C1 segment of cervical spinal cord (tissue), 14 donors: ENCODE results near the gene ZNF593OS.

Experiments used
- DNase-seq, 14 donors: peaks; one replicate each; lab custom pipeline; 2025; lab: John Stamatoyannopoulos, UW

The ZNF593OS gene

DNA sequence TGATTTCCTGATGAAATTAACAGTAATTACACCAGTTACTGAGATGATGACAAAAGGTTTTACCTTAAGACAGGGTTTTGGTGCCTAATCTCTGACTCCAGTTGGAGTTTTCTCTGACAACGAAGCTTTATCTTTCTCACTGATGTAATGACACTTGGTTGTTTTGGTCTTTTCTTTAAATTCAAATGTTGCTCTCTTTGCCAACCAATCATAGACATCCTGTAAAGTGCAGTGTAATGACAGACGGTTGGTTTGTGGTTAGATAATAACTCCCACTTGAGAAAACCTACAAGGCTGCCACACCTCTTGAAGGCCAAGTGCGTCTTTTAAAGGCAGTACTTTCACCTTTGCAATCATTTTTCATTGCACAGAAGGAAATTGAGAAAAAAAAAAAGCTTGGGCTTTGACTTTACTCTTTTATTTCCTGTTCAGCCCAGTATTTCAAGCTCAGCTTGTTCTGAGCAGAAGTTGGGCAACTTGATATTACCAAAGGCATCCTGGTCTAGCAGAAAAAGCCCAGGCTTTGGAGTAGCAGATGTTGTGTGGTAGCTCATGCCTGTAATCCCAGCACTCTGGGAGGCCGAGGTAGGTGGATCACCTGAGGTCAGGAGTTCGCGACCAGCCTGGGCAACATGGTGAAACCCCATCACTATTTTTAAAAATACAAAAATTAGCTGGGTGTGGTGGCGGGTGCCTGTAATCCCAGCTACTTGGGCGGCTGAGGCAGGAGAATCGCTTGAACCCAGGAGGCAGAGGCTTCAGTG lies 45.1 kb downstream of the ZNF593OS start:
- no peak for DNase-seq

DNA sequence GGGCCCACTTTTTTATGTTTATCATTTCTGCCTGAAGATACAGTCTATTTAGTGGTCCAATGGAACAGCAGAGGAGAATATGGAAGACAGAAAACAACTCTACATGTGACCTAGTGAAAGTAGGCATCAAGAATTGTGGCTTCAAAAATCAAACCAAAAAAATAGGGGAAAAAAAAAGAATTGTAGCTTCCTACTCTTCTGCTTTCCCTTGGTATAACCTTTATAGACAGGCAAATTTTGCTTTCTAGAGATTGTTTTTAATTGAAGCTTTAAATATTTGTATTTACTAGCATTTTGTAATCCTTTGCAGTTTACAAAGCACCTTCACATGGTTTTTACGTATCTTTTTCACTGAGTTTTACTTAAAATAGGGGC lies 45.7 kb downstream of the ZNF593OS start:
- DNase-seq, result no peak

- DNase-seq, result no peak
These were observed 46.2 kb downstream of the ZNF593OS start for GRCh38 chr1:26125382-26125781.

- no peak for DNase-seq
These were observed 47.0 kb downstream of the ZNF593OS start for GRCh38 chr1:26124418-26125331.

DNA sequence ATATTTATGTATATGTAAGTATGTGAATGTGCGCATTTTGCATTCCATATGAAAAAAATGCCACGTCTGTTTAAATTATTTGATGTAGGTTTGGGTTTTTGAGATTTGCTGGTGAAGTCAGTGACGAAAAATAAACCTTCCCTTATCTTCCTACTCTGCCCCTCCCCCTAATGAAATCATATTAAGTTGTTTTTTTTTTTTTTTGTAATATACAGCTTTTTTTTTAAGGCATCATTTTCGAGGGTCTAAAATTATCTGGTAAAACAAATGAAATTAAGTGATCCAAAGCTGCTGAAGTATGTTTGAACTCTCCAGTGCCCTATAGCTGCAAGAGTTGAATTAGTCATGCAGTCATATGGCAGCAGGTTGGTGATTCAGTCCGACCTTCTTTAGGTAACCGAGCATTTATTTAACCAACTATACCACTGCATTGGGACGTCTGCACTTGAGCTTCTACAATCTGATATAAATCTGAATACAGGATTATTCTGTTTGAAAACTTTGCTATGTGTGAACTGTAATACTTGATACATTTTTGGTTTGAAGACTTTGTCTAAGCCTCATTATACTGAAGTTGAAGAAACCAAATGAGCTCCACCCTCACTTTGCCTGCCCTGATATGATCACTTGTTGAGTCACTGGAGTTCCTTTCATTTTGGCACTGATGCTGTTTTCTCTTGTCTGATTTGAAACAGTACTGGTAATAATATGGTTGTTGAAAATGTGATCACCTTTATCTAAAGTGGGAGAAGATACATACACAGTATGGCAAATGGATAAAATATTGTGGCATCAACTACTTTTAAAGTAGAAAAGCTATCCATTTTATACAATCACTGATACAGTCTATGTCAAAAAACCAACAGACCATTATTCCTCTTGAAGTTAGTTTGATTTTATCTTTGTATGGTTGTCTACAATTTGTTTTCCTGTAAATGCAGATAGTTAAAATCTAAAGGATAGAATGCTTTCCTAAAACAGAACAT lies 48.4 kb downstream of the ZNF593OS start:
- DNase-seq, result no peak

DNA sequence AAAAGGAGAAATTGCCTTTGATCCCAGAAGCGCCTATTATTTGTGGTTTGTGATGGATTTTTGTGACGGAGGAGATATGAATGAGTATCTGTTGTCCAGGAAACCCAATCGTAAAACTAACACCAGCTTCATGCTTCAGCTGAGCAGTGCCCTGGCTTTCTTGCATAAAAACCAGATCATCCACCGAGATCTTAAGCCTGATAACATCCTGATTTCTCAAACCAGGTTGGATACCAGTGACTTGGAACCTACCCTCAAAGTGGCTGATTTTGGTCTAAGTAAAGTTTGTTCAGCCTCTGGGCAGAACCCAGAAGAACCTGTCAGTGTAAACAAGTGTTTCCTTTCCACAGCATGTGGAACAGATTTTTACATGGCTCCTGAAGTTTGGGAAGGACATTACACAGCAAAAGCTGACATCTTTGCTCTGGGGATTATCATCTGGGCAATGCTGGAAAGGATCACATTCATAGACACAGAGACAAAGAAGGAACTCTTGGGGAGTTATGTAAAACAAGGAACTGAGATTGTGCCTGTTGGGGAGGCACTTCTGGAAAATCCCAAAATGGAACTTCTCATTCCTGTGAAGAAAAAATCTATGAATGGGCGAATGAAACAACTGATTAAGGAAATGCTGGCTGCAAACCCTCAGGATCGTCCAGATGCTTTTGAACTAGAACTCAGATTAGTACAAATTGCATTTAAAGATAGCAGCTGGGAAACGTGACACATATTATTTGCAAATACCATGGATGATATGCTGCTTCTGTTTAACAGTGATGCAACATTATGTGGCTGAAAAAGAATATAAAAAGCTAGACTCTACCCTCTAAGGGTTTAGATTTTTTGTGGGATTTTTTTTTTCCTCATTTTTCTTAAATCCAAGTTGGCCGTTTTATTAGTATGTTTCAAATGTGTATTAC lies 49.5 kb downstream of the ZNF593OS start:
- no peak for DNase-seq

DNA sequence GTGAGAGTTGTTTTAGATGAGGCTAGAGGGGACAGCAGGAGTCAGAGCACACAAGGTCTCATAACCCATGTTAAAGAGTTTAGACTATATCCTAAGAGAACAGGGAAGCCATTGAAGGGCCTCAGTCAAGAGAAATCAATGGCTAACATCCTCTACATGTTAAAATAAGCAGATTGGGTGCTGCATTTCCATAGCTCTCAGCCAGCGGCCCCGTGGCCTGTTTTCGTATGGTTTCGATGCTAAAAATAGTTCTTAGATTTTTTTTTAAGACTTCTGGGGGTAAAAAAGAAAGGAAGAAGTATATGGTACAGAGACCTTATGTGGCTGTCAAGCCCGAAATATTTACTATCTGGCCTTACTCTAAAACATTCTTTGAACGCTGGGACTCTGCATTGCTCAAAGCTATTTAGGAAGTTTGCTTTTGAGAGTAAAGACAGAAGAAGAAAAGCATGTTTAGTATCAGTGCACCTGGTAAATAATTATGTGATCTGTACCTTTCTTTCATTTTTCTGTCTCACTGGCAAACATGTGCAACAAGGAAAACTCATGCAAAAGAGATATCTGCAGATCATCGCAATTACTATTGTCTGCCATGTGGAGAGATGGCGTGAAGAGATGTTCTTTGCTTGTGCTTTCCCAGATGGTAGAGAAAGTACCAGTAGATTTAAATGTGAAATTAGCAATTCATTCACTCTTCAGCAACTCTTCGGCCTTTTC lies 51.6 kb downstream of the ZNF593OS start:
- no peak for DNase-seq
